Activated T-helper 1 cell treated with anti-CD3 and anti-CD28 coated beads, Interleukin-12 subunit alpha, Interleukin-12 subunit beta, Interleukin-2, Interleukin-4 antibody, amounts not matched to agents 30 ng/mL and 10 ng/mL and 1 ng/mL, durations not matched to agents 14 hours and 24 hours and 36 hours (primary cell): ENCODE measurements around the gene GRM4. TPM values are rescaled to one million over a fixed set of nuclear protein-coding genes. Genes with fewer than 3 reads are reported as not detected.

ENCODE experiments used
- DNase-seq: peaks from one replicate; pipeline ENCODE4 v3.0.0; 2021; ENCODE audit warnings: low spot score
- H3K27ac Mint-ChIP-seq: one replicate; pipeline ENCODE4 v1.8.0; 2021; ENCODE audit warnings: mild to moderate bottlenecking, mixed read lengths
- H3K27me3 Mint-ChIP-seq: one replicate; pipeline ENCODE4 v1.8.0; 2022; ENCODE audit warnings: mild to moderate bottlenecking, moderate library complexity, mixed read lengths; ENCODE audit not compliant: insufficient read depth
- H3K36me3 Mint-ChIP-seq: one replicate; pipeline ENCODE4 v1.8.0; 2021; ENCODE audit warnings: low read depth, mixed read lengths
- H3K4me1 Mint-ChIP-seq: one replicate; pipeline ENCODE4 v1.8.0; 2021; ENCODE audit warnings: low read depth, mixed read lengths
- H3K4me3 Mint-ChIP-seq: one replicate; pipeline ENCODE4 v1.8.0; 2021; ENCODE audit warnings: mild to moderate bottlenecking, moderate library complexity, mixed read lengths
- H3K9me3 Mint-ChIP-seq: one replicate; pipeline ENCODE4 v1.8.0; 2021; ENCODE audit warnings: mixed read lengths
- intact Hi-C: fragments of 100-400 bp; cut with micrococcal nuclease; formaldehyde crosslinking; loops from one replicate; pipeline ENCODE4 v1.15.1; 2024
- total RNA-seq: library from RNA; stranded (reverse); gene quantifications from 2 replicates; pipeline ENCODE4 v1.2.3, GENCODE V29; 2022

The GRM4 gene
- total RNA-seq, 1 donor from 2014 or later, result not detected

- no peak for DNase-seq
- Mint-ChIP-seq H3K4me1 (peaks cover 5% of the 10 kb centered on the region), H3K9me3 (no peaks in the 10 kb centered on the region), H3K27ac (no peak overlapping the region), H3K27me3 (peaks cover 6% of the 10 kb centered on the region), H3K36me3 (no peaks in the 10 kb centered on the region), H3K4me3 (no peak overlapping the region)
- intact Hi-C loops, result no loop called here
These were observed 162.0 kb downstream of the GRM4 start for GRCh38 chr6:33983721-33984465.

DNA sequence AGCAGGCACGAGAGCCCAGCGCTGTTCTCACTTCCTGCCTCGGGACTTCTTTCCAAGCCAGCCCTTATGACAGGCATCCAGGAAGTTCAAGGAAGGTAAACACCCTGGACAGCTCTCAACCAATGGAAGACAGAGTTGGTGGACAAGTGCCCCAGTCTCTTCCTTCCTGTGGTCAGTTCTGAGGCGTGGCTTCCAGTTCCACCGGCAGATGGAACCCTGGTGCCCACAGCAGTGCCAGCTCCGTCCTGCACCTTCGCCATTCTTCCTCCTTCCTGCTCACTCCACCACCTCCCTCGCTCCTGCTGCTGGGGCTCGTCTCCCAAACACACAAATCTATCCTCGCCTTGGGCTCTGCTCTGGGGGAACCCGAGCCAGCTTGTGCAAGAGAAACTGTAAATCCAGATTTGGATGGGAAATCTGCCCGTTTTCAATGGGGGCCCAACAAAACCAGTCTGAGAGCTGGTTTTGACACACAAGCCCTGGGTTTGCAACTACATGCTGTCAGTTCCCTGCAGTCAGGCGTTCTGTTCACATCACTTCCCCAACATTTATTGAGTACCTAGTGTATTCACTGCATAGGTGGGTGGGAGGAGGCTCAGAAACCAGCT is 162.7 kb downstream of the GRM4 start:
- Mint-ChIP-seq H3K36me3 (no peaks in the 10 kb centered on the region), H3K4me3 (no peak overlapping the region), H3K27me3 (peaks cover 6% of the 10 kb centered on the region), H3K27ac (no peak overlapping the region), H3K9me3 (no peaks in the 10 kb centered on the region), H3K4me1 (peaks cover 5% of the 10 kb centered on the region)
- intact Hi-C loops, result no loop called here
- DNase-seq, result no peak

DNA sequence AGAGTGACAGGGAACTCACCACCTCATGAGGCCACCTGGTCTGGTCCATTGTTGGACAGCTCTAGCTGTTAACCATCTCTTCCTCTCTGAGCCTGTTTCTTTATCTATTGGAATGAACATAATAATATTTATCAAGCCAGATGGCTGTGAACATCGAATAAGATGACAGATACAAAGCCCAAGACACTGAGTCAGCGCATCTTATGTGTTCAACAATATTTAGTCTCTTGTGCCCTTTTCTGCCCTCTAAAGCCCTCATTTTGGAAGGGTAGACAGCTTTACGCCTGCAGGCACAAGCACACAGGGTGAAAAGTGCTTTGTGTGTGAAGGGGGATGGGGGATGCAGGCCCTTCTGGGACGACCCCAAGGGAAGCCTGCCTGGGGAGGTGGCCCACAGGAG is 164.0 kb downstream of the GRM4 start:
- H3K27ac Mint-ChIP-seq, result no peak overlapping the region
- intact Hi-C loops, result no loop called here
- H3K27me3 Mint-ChIP-seq, result peaks cover 14% of the 10 kb centered on the region
- H3K9me3 Mint-ChIP-seq, result no peaks in the 10 kb centered on the region
- no peak for DNase-seq
- H3K4me3 Mint-ChIP-seq, result no peak overlapping the region
- H3K4me1 Mint-ChIP-seq, result peaks cover 7% of the 10 kb centered on the region
- peaks cover 2% of the 10 kb centered on the region for H3K36me3 Mint-ChIP-seq

DNA sequence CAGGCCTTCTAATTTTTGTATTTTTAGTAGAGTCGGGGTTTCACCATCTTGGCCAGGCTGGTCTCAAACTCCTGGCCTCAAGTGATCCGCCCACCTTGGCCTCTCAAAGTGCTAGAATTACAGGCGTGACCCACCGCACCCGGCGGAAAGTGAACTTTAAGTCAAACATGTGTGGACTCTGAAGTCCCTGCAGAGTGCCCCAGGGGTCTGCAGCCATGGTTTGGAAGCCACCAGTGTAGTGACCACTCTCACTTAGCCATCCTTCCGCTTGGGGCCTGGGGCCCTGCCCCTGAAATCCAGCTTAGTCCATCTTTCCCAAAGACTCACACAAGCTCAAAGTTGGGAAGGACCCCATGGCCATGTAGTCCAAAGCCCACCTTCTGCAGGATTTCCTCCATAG is 164.5 kb downstream of the GRM4 start:
- Mint-ChIP-seq H3K36me3 (peaks cover 5% of the 10 kb centered on the region), H3K27me3 (peaks cover 18% of the 10 kb centered on the region), H3K9me3 (no peaks in the 10 kb centered on the region), H3K4me3 (no peak overlapping the region), H3K4me1 (peaks cover 10% of the 10 kb centered on the region), H3K27ac (no peak overlapping the region)
- intact Hi-C loops, result no loop called here
- no peak for DNase-seq

DNA sequence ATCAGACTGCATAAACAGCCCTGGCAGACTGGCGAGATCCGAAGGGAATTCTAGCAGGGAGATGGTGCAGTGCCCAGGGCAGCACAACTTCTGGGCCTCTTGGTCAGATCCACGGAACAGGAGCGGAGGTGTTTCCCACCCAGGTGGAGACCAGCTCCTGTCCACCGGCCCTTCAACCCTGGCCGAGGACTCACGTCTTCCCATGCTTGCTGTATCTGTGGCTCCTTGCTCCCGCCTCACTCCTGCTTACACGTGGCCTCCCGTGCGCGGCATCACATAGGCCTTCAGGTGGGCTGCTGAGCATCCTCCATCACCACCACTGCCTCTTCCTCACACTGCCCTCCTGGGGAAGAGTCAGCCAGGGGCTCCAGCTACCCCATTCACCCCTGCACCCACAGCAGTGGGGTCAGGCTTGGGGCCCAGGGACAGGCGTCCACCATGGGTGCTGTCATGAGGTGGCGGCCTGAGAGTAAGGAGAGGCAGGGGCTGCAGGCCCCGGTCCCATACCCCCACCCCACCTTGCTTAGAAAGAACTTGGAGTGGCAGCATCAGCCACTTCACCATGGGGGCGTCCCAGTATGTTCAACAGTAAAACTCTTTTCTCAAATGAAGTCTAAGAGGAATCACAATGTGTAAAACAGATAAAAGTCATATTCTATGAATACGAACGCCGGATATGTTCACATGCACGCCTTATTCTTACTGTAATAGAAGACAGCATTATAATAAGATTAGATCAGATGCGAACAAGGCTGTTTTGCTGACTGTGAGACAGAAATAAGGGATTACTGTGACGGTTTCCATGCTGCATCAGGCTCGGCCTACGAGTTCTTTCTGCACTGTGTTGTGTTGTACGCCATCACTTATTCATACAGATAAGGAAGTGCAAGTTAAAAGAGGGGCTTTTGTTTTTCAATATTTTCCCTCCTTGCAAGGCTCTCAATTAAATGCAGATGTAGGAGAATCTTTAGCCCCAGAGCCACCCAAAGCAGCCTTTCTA is 165.4 kb downstream of the GRM4 start:
- peaks cover 5% of the 10 kb centered on the region for H3K36me3 Mint-ChIP-seq
- H3K4me1 Mint-ChIP-seq, result peaks cover 10% of the 10 kb centered on the region
- no peak overlapping the region for H3K27ac Mint-ChIP-seq
- peaks cover 22% of the 10 kb centered on the region for H3K27me3 Mint-ChIP-seq
- intact Hi-C loops, result no loop called here
- no peaks in the 10 kb centered on the region for H3K9me3 Mint-ChIP-seq
- DNase-seq, result no peak
- no peak overlapping the region for H3K4me3 Mint-ChIP-seq

DNA sequence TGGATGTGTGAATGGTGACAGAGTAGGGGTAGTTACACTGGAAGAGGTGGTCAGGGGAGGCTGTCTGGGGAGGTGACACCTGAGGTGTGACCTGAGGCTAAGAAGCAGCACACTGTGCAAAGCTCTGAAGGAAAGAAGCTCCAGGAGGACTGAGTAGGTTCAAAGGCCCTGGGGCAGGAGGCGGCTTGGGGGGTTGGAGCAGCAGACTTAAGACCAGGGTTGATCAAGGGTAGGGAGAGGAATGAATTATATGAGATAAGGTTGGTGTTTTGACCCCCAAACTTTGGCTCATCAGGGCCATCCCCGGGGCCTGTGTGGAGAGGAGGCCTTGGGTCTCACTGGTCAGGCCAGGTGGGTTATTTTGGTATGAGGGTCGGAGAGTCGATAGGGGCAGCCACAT is 166.1 kb downstream of the GRM4 start:
- no peak overlapping the region for H3K27ac Mint-ChIP-seq
- H3K4me3 Mint-ChIP-seq, result no peak overlapping the region
- H3K4me1 Mint-ChIP-seq, result peaks cover 10% of the 10 kb centered on the region
- peaks cover 5% of the 10 kb centered on the region for H3K36me3 Mint-ChIP-seq
- intact Hi-C loops, result no loop called here
- no peaks in the 10 kb centered on the region for H3K9me3 Mint-ChIP-seq
- no peak for DNase-seq
- peaks cover 23% of the 10 kb centered on the region for H3K27me3 Mint-ChIP-seq

GRCh38 chr6:33978412-33979150 is 167.3 kb downstream of the GRM4 start:
- no peaks in the 10 kb centered on the region for H3K9me3 Mint-ChIP-seq
- DNase-seq, result no peak
- H3K4me3 Mint-ChIP-seq, result no peak overlapping the region
- H3K27ac Mint-ChIP-seq, result no peak overlapping the region
- intact Hi-C loops, result no loop called here
- H3K36me3 Mint-ChIP-seq, result peaks cover 5% of the 10 kb centered on the region
- H3K27me3 Mint-ChIP-seq, result peaks cover 30% of the 10 kb centered on the region
- peaks cover 10% of the 10 kb centered on the region for H3K4me1 Mint-ChIP-seq

GRCh38 chr6:33977606-33978411 is 168.1 kb downstream of the GRM4 start:
- H3K36me3 Mint-ChIP-seq, result peaks cover 5% of the 10 kb centered on the region
- no peak overlapping the region for H3K4me3 Mint-ChIP-seq
- no peak overlapping the region for H3K27ac Mint-ChIP-seq
- intact Hi-C loops, result no loop called here
- H3K27me3 Mint-ChIP-seq, result peaks cover 36% of the 10 kb centered on the region
- DNase-seq, result no peak
- H3K9me3 Mint-ChIP-seq, result no peaks in the 10 kb centered on the region
- H3K4me1 Mint-ChIP-seq, result peaks cover 5% of the 10 kb centered on the region

GRCh38 chr6:33976437-33977360 is 169.2 kb downstream of the GRM4 start:
- Mint-ChIP-seq H3K4me1 (peaks cover 5% of the 10 kb centered on the region), H3K27me3 (peaks cover 44% of the 10 kb centered on the region), H3K4me3 (no peak overlapping the region), H3K9me3 (no peaks in the 10 kb centered on the region), H3K36me3 (peaks cover 5% of the 10 kb centered on the region), H3K27ac (no peak overlapping the region)
- DNase-seq, result no peak
- intact Hi-C loops, result no loop called here

DNA sequence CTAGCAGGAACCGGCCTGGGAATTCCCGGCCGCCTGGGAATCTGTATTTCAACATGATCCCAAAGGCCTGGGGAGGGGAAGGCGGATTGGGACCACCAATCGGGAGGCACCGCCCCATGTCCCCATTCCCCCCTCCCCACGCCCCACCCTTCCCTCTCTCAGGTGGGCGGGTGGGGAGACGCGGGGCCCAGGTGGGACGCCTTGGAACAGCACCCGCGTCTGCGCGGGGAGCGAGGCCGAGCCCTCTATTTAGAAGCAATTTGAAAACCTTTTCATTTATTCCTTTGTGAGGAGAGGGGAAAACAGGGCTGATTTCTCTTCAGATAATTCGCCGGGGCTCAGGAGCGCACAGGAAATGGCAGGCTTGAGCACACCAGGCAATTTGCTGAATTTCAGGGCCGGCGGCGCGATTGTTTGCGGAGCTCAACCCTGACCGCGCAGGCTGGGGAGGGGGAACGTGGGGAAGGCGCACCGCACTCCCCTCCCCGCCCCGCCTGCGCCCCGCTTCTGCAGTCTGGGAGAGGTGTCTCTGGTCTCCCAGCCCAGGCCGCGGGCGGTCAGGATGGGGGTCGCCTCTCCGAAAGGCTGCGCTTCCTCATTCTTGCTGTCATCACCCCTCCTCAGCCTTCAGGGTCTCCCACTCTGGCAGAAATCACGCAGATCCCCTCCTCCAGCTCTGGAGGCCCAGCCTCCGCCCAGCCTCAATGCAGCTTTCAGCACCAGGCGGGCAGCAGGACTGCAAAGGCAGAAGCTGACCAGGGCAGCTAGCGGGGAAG is 170.0 kb downstream of the GRM4 start:
- no peak overlapping the region for H3K27ac Mint-ChIP-seq
- no peak overlapping the region for H3K4me3 Mint-ChIP-seq
- peaks cover 3% of the 10 kb centered on the region for H3K9me3 Mint-ChIP-seq
- H3K27me3 Mint-ChIP-seq, result peaks cover 51% of the 10 kb centered on the region
- peaks cover 5% of the 10 kb centered on the region for H3K4me1 Mint-ChIP-seq
- DNase-seq, result no peak
- intact Hi-C loops, result no loop called here
- peaks cover 5% of the 10 kb centered on the region for H3K36me3 Mint-ChIP-seq

DNA sequence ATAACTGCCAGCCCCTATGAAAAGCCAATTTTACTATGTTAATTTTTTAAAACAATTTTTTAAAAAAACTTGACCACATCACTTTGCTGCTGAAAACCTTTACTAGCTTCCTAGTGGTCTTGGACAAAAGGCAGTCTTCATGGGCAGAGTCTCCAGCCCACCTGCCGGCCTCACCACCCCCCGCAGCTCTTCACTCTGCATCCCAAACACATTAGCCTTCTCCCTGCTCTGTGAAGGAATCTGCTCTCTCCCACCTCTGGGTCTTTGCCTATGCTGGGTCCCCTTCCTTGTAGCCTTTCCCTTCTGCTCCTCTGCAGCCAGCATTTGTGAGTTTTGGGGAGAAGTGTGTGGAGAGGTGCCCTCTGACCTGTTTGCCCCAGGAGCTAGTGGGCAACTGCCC is 171.4 kb downstream of the GRM4 start:
- peaks cover 64% of the 10 kb centered on the region for H3K27me3 Mint-ChIP-seq
- H3K4me3 Mint-ChIP-seq, result no peak overlapping the region
- H3K9me3 Mint-ChIP-seq, result peaks cover 3% of the 10 kb centered on the region
- H3K36me3 Mint-ChIP-seq, result peaks cover 5% of the 10 kb centered on the region
- no peak overlapping the region for H3K27ac Mint-ChIP-seq
- peaks cover 5% of the 10 kb centered on the region for H3K4me1 Mint-ChIP-seq
- no peak for DNase-seq
- intact Hi-C loops, result no loop called here
